A673 (cell line): ENCODE measurements around the gene TMEM63A. TPM values are rescaled to one million over a fixed set of nuclear protein-coding genes. Genes with fewer than 3 reads are reported as not detected.

Experiments
- BruUV-seq: library from RNA; stranded (reverse); fragments of 400-500 nt; replicated peaks from 2 replicates; lab custom pipeline; 2021; lab: Mats Ljungman, UMichigan
- CTCF ChIA-PET: fragments of 300-600 bp; sonication (Branson Sonifier 250); formaldehyde crosslinking; loops from one replicate; lab custom pipeline; 2022; ENCODE audit warnings: antibody characterized with exemption; lab: Charles Lee
- POLR2A ChIA-PET: fragments of 300-600 bp; sonication (Branson Sonifier 250); formaldehyde crosslinking; loops from one replicate; lab custom pipeline; 2022; ENCODE audit warnings: antibody characterized with exemption; ENCODE audit not compliant: low non-redundant PET; lab: Charles Lee
- DNase-seq: peaks from one replicate; pipeline ENCODE4 v3.0.0-alpha.2; 2015; ENCODE audit warnings: low spot score
- H3K27ac ChIP-seq: fragments of 200-600 bp; sonication (generic); 2 replicates; pipeline ENCODE4 v1.5.1; 2016; ENCODE audit warnings: mixed run types, low read depth, mild to moderate bottlenecking, mixed read lengths, antibody characterized with exemption, low read length; ENCODE audit not compliant: poor library complexity, severe bottlenecking
- H3K27me3 ChIP-seq: fragments of 200-600 bp; sonication (generic); replicated peaks from 2 replicates; pipeline ENCODE4 v1.6.1; 2017; ENCODE audit warnings: mixed run types, low read depth, mild to moderate bottlenecking, mixed read lengths, antibody characterized with exemption, low read length; ENCODE audit not compliant: insufficient read depth, poor library complexity
- H3K36me3 ChIP-seq: fragments of 200-600 bp; sonication (generic); 2 replicates; pipeline ENCODE4 v1.6.1; 2016; ENCODE audit warnings: mixed run types, mild to moderate bottlenecking, mixed read lengths, antibody characterized with exemption, low read length; ENCODE audit not compliant: insufficient read depth, poor library complexity, severe bottlenecking
- H3K4me1 ChIP-seq: fragments of 200-600 bp; sonication (generic); 2 replicates; pipeline ENCODE4 v1.6.1; 2017; ENCODE audit warnings: mixed run types, mild to moderate bottlenecking, mixed read lengths, antibody characterized with exemption, low read length; ENCODE audit not compliant: insufficient read depth, poor library complexity, severe bottlenecking
- H3K4me3 ChIP-seq: fragments of 200-600 bp; sonication (generic); 2 replicates; pipeline ENCODE4 v1.5.1; 2016; ENCODE audit warnings: low read depth, mixed run types, mild to moderate bottlenecking, mixed read lengths, low read length; ENCODE audit not compliant: poor library complexity, severe bottlenecking
- H3K9me3 ChIP-seq: fragments of 200-600 bp; sonication (generic); 2 replicates; pipeline ENCODE4 v1.6.1; 2016; ENCODE audit warnings: mixed run types, low read depth, mild to moderate bottlenecking, mixed read lengths, antibody characterized with exemption, low read length; ENCODE audit not compliant: poor library complexity, severe bottlenecking
- CTCF ChIP-seq: fragments of 300-800, 200-600 bp; sonication (generic); conservative IDR thresholded peaks from 2 replicates; pipeline ENCODE4 v1.5.1; 2017; ENCODE audit warnings: low read depth, mild to moderate bottlenecking, antibody characterized with exemption, low read length, moderate library complexity, mixed read lengths
- EZH2 ChIP-seq: fragments of 200-600 bp; sonication (generic); IDR thresholded peaks from 2 replicates; pipeline ENCODE4 v1.6.1; 2017; ENCODE audit warnings: borderline replicate concordance, low read depth, mild to moderate bottlenecking, mixed read lengths, antibody characterized with exemption, low read length; ENCODE audit not compliant: poor library complexity, severe bottlenecking
- intact Hi-C: fragments of 100-400 bp; cut with micrococcal nuclease; formaldehyde crosslinking; loops from one replicate; pipeline ENCODE4 v1.10.0; 2022; ENCODE audit not compliant: unreplicated experiment
- total RNA-seq: library from RNA; stranded (reverse); gene quantifications from 2 replicates; pipeline ENCODE4 v1.2.3, GENCODE V29; 2021

The TMEM63A gene
- total RNA-seq, 1 experiment from 2014 or later = 25.3 TPM

- no peaks in the 10 kb centered on the region for H3K27me3 ChIP-seq
- peaks cover 34% of the 10 kb centered on the region for H3K36me3 ChIP-seq
- no TSS peak for BruUV-seq
- ChIA-PET CTCF (no interaction called here), POLR2A (no interaction called here)
- H3K4me1 ChIP-seq = peaks cover 39% of the 10 kb centered on the region
- intact Hi-C loops = no loop called here
- DNase-seq = no peak
- no peak overlapping the region for H3K4me3 ChIP-seq
- no peaks in the 10 kb centered on the region for H3K9me3 ChIP-seq
- no peak overlapping the region for H3K27ac ChIP-seq
- no peak for TF ChIP-seq CTCF
- TF ChIP-seq EZH2 = no peak
Measured at GRCh38 chr1:225918280-225918679, 36.1 kb upstream of the TMEM63A start.

GRCh38 chr1:225917536-225917935 lies 35.4 kb upstream of the TMEM63A start:
- BruUV-seq = no TSS peak
- H3K4me1 ChIP-seq = peaks cover 33% of the 10 kb centered on the region
- H3K4me3 ChIP-seq = no peak overlapping the region
- peaks cover 34% of the 10 kb centered on the region for H3K36me3 ChIP-seq
- no peaks in the 10 kb centered on the region for H3K27me3 ChIP-seq
- no peak for DNase-seq
- POLR2A ChIA-PET = no interaction called here
- intact Hi-C loops = no loop called here
- TF ChIP-seq EZH2 (no peak), CTCF (no peak)
- CTCF ChIA-PET = no interaction called here
- no peaks in the 10 kb centered on the region for H3K9me3 ChIP-seq
- no peak overlapping the region for H3K27ac ChIP-seq

- intact Hi-C loops = no loop called here
- Histone ChIP-seq H3K27ac (no peak overlapping the region), H3K4me1 (peaks cover 29% of the 10 kb centered on the region), H3K9me3 (no peaks in the 10 kb centered on the region), H3K27me3 (no peaks in the 10 kb centered on the region), H3K4me3 (no peak overlapping the region), H3K36me3 (peaks cover 34% of the 10 kb centered on the region)
- DNase-seq = no peak
- no TSS peak for BruUV-seq
- no peak for TF ChIP-seq CTCF
- TF ChIP-seq EZH2 = no peak
- CTCF ChIA-PET = no interaction called here
- POLR2A ChIA-PET = no interaction called here
Measured at GRCh38 chr1:225917101-225917500, 34.9 kb upstream of the TMEM63A start.
